Measurements from ENCODE around the gene GOT1.

GRCh38 chr10:99370993-99371392, 59.4 kb downstream of the GOT1 start:
- TF ChIP-seq CTCF (IDR thresholded peaks at IDR 0.05) (no peak), ZNF396 (CRISPR knock-in tag; IDR thresholded peaks at IDR 0.05; ENCODE audit: borderline replicate concordance) (no peak), USF1 (CRISPR knock-in tag; IDR thresholded peaks at IDR 0.05) (no peak), ATF2 (CRISPR knock-in tag; IDR thresholded peaks at IDR 0.05; ENCODE audit: borderline replicate concordance, low read depth) (no peak), PRDM15 (CRISPR knock-in tag; IDR thresholded peaks at IDR 0.05) (no peak), OVOL2 (CRISPR knock-in tag; IDR thresholded peaks at IDR 0.05; ENCODE audit: borderline replicate concordance) (no peak), SP1 (CRISPR knock-in tag; conservative IDR thresholded peaks at IDR 0.05) (no peak), E2F5 (CRISPR knock-in tag; IDR thresholded peaks at IDR 0.05) (no peak)
